Epithelial cell of proximal tubule (primary cell): ENCODE measurements around the gene SFXN5. TPM values are rescaled to one million over a fixed set of nuclear protein-coding genes. Genes with fewer than 3 reads are reported as not detected.
A peak's percentile ranks its signal among the peaks of the same experiment; 100 is the strongest.

ENCODE experiments used
- DNase-seq: peaks from one replicate; pipeline ENCODE4 v3.0.0-alpha.2; 2011; ENCODE audit warnings: low read depth
- H3K4me3 ChIP-seq: 2 replicates; pipeline ENCODE4 v1.5.1; 2011; ENCODE audit warnings: low read depth, mild to moderate bottlenecking, low read length
- total RNA-seq: library from RNA; depleted of rRNA; stranded (reverse); fragments of >200 nt; gene quantifications from 2 replicates; pipeline ENCODE4 v1.2.3, GENCODE V29; 2015
- TF ChIP-seq, protein P1 (sequence below): conservative IDR thresholded peaks from 2 replicates; pipeline ENCODE4 v1.5.1; 2012; ENCODE audit warnings: low read depth, mild to moderate bottlenecking, low read length

Gene SFXN5
- total RNA-seq, 1 donor from 2014 or later, result 8.4 TPM

DNA sequence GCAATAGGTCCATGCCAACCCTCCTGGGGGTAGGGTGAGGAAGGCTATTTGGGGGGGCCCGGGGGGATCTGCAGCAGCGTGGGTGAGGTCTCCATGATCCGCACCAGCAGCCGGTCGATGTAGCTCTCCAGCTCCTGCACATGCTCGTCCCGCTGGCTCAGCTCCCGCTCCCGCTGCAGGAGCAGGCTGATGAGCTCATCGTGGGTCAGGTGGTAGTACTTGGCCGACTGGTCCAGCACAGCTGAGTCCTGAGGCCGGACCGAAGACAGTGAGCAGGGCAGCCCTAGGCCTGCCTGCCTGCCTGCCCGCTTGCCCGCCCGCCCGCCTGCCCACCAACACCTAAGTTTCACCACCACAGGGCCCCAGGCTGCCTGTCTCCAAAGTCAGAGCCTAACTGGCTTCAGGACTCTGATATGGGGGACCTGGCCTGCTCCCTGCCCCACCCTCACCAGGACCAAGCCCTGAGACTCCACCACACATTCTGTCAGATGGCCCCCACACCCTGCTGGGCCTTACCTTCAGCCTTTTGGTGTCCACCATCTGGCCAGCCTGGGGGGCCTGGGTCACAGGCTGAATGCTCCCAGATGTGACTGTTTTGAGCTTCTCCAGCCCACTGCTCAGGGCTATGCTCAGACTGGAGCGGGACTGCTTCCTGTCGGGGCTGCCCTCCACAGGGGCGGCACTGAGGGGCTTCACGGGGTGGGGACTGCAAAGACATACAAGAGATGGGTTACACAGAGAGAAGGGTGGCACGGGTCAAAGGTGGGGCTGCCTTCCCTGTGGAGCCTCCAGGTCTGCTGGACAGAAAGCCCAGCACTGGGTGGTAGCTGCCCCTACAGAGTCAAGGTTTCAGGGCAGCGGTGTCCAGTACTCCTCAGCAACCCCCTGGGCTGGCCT is 4.2 kb upstream of the SFXN5 start:
- TF ChIP-seq, protein P1, sequence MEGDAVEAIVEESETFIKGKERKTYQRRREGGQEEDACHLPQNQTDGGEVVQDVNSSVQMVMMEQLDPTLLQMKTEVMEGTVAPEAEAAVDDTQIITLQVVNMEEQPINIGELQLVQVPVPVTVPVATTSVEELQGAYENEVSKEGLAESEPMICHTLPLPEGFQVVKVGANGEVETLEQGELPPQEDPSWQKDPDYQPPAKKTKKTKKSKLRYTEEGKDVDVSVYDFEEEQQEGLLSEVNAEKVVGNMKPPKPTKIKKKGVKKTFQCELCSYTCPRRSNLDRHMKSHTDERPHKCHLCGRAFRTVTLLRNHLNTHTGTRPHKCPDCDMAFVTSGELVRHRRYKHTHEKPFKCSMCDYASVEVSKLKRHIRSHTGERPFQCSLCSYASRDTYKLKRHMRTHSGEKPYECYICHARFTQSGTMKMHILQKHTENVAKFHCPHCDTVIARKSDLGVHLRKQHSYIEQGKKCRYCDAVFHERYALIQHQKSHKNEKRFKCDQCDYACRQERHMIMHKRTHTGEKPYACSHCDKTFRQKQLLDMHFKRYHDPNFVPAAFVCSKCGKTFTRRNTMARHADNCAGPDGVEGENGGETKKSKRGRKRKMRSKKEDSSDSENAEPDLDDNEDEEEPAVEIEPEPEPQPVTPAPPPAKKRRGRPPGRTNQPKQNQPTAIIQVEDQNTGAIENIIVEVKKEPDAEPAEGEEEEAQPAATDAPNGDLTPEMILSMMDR, result no peak
- no peak overlapping the region for H3K4me3 ChIP-seq
- DNase-seq, result no peak

- H3K4me3 ChIP-seq, result no peak overlapping the region
- TF ChIP-seq, protein P1, result no peak
- no peak for DNase-seq
Measured at GRCh38 chr2:73074110-73075069, 2.9 kb upstream of the SFXN5 start.

GRCh38 chr2:73072416-73072815 is 904 bp upstream of the SFXN5 start:
- TF ChIP-seq, protein P1, result no peak
- no peak for DNase-seq
- peak overlapping the region; percentile 88 for H3K4me3 ChIP-seq

- TF ChIP-seq, protein P1, result no peak
- H3K4me3 ChIP-seq, result peak overlapping the region; percentile 88
- DNase-seq, result no peak
Measured at GRCh38 chr2:73072129-73072395, 550 bp upstream of the SFXN5 start.

- no peak for DNase-seq
- TF ChIP-seq, protein P1, result no peak
- peak overlapping the region; percentile 88 for H3K4me3 ChIP-seq
Measured at GRCh38 chr2:73070643-73071359, 711 bp downstream of the SFXN5 start.

- peak overlapping the region; percentile 88 for H3K4me3 ChIP-seq
- no peak for DNase-seq
- TF ChIP-seq, protein P1, result no peak
Measured at GRCh38 chr2:73069855-73070642, 1.5 kb downstream of the SFXN5 start.
